Endothelial cell of umbilical vein (primary cell): ENCODE data around the gene KRT23. TPM values are rescaled to one million over a fixed set of nuclear protein-coding genes. Genes with fewer than 3 reads are reported as not detected.

Experiments
- BruUV-seq: library from RNA; stranded (reverse); fragments of 400-500 nt; replicated peaks from 2 replicates; lab custom pipeline; 2021; lab: Mats Ljungman, UMichigan
- CTCF ChIA-PET: fragments of 300-600, 350-600 bp; sonication (Branson Sonifier 250); formaldehyde crosslinking; loops from one replicate; lab custom pipeline; 2021; ENCODE audit warnings: antibody characterized with exemption, inconsistent platforms; lab: Charles Lee
- POLR2A ChIA-PET: fragments of 300-600, 350-600 bp; sonication (Branson Sonifier 250); formaldehyde crosslinking; loops from one replicate; lab custom pipeline; 2021; ENCODE audit warnings: antibody characterized with exemption, inconsistent platforms; lab: Charles Lee
- DNase-seq: peaks from one replicate; pipeline ENCODE4 v3.0.0-alpha.2; 2011; ENCODE audit warnings: low read depth, low spot score
- FAIRE-seq: peaks from 2 replicates; lab custom pipeline; 2011; peaks lifted over from hg19 to GRCh38; lab: Jason Lieb, UNC
- H2AFZ ChIP-seq: 2 replicates; pipeline ENCODE4 v1.6.0; 2012; ENCODE audit warnings: low read depth, low read length, control low read depth, inconsistent platforms
- H3K27ac ChIP-seq: 2 replicates; pipeline ENCODE4 v1.5.1; 2011; ENCODE audit warnings: low read depth, mild to moderate bottlenecking, control low read depth, low read length, moderate library complexity; ENCODE audit not compliant: insufficient read depth
- H3K27me3 ChIP-seq, 2 experiments: 2 replicates each; pipeline versions ENCODE4 v1.6.0 to v1.6.1; 2011; ENCODE audit warnings: low read length in 2 of 2, mixed read lengths in 1 of 2; ENCODE audit not compliant: control insufficient read depth in 2 of 2, insufficient read depth in 2 of 2
- H3K36me3 ChIP-seq, 2 experiments: 2 replicates in 1 of 2; 3 replicates in 1 of 2; pipeline ENCODE4 v1.5.1; 2011; ENCODE audit warnings: low read length in 2 of 2, mild to moderate bottlenecking in 1 of 2, moderate library complexity in 1 of 2; ENCODE audit not compliant: control insufficient read depth in 2 of 2, insufficient read depth in 2 of 2; ENCODE audit errors: extremely low read depth in 1 of 2
- H3K4me1 ChIP-seq: 3 replicates; pipeline ENCODE4 v1.5.1; 2011; ENCODE audit warnings: mild to moderate bottlenecking, low read length; ENCODE audit not compliant: control insufficient read depth, insufficient read depth; ENCODE audit errors: extremely low read depth
- H3K4me2 ChIP-seq: 2 replicates; pipeline ENCODE4 v1.6.1; 2011; ENCODE audit warnings: low read length, control low read depth, mixed read lengths; ENCODE audit not compliant: insufficient read depth
- H3K4me3 ChIP-seq, 3 experiments: fragments of 200-600 bp in 1 of 3; sonication (generic), shearing (Covaris generic) in 1 of 3; replicated peaks in 1 of 3; 2 replicates each; pipeline ENCODE4 v1.5.1; 2011 to 2016; ENCODE audit warnings: control low read depth in 3 of 3, low read length in 3 of 3, mild to moderate bottlenecking in 2 of 3, inconsistent platforms in 1 of 3, low read depth in 1 of 3, moderate library complexity in 1 of 3; ENCODE audit not compliant: insufficient read depth in 1 of 3
- H3K79me2 ChIP-seq: 2 replicates; pipeline ENCODE4 v1.6.0; 2012; ENCODE audit warnings: low read length, inconsistent platforms; ENCODE audit not compliant: control insufficient read depth, insufficient read depth
- H3K9ac ChIP-seq: replicated peaks from 2 replicates; pipeline ENCODE3; 2011; ENCODE audit warnings: low read length, control low read depth; ENCODE audit not compliant: insufficient read depth; ENCODE audit errors: extremely low read depth
- H3K9me1 ChIP-seq: replicated peaks from 3 replicates; pipeline ENCODE4 v1.6.0; 2011; ENCODE audit warnings: mild to moderate bottlenecking, low read length; ENCODE audit not compliant: control insufficient read depth, insufficient read depth; ENCODE audit errors: extremely low read depth
- H3K9me3 ChIP-seq: replicated peaks from 2 replicates; pipeline ENCODE4 v1.5.1; 2012; ENCODE audit warnings: low read length, inconsistent platforms; ENCODE audit not compliant: control insufficient read depth, insufficient read depth
- H4K20me1 ChIP-seq: replicated peaks from 2 replicates; pipeline ENCODE3; 2011; ENCODE audit warnings: mild to moderate bottlenecking, low read length; ENCODE audit not compliant: control insufficient read depth, insufficient read depth; ENCODE audit errors: extremely low read depth
- EZH2 ChIP-seq: IDR thresholded peaks from 2 replicates; pipeline ENCODE4 v1.6.1; 2012; ENCODE audit warnings: borderline replicate concordance, low read depth, mild to moderate bottlenecking, moderate library complexity, low read length, inconsistent platforms; ENCODE audit not compliant: severe bottlenecking
- FOS ChIP-seq: IDR thresholded peaks from 2 replicates; pipeline ENCODE4 v1.6.1; 2011; ENCODE audit warnings: mild to moderate bottlenecking, low read length, moderate library complexity, borderline replicate concordance; ENCODE audit not compliant: insufficient read depth
- GATA2 ChIP-seq: IDR thresholded peaks from 2 replicates; pipeline ENCODE4 v1.7.0; 2011; ENCODE audit warnings: low read depth, mild to moderate bottlenecking, moderate library complexity, mixed read lengths, low read length; ENCODE audit not compliant: insufficient read length, insufficient read depth
- JUN ChIP-seq: IDR thresholded peaks from 2 replicates; pipeline ENCODE4 v1.6.1; 2011; ENCODE audit warnings: borderline replicate concordance, low read depth; ENCODE audit not compliant: insufficient read length, insufficient read depth
- MYC ChIP-seq: IDR thresholded peaks from one replicate; pipeline ENCODE4 v1.6.1; 2011; ENCODE audit warnings: mild to moderate bottlenecking, low read depth, low read length
- POLR2A ChIP-seq: IDR thresholded peaks from 2 replicates; pipeline ENCODE4 v1.6.1; 2012; ENCODE audit warnings: low read depth, mild to moderate bottlenecking, control low read depth, low read length
- POLR2AphosphoS5 ChIP-seq: IDR thresholded peaks from 2 replicates; pipeline ENCODE4 v1.6.1; 2012; ENCODE audit warnings: low read depth, mild to moderate bottlenecking, control low read depth, low read length, moderate library complexity; ENCODE audit not compliant: insufficient read depth
- dilution Hi-C: fragments of 300-500 bp; cut with MboI; formaldehyde crosslinking; loops from one replicate; pipeline ENCODE4 v1.15.0; 2019; ENCODE audit warnings: low sequenced_read_pairs; ENCODE audit not compliant: extremely low pct_ligation_motif_present
- intact Hi-C: fragments of 100-400 bp; cut with micrococcal nuclease; formaldehyde crosslinking; loops from one replicate; pipeline ENCODE4 v1.10.0; 2022
- polyA plus RNA-seq, 4 experiments: library from polyadenylated mRNA; depleted of rRNA in 3 of 4; stranded (reverse) in 3 of 4; unstranded in 1 of 4; fragments of >200 nt; gene quantifications; 2 replicates each; pipeline versions ENCODE4 v1.2.1 to v1.2.3, GENCODE V29; 2011 to 2012; ENCODE audit warnings: missing spikeins in 1 of 4
- total RNA-seq: library from RNA; stranded (reverse); gene quantifications from 2 replicates; pipeline ENCODE4 v1.2.3, GENCODE V29; 2021
- TF ChIP-seq, protein P1 (sequence below), 2 donors: IDR thresholded peaks; 1 replicate in 1 of 2; 2 replicates in 1 of 2; pipeline ENCODE4 v1.5.1; 2011; ENCODE audit warnings: low read length in 2 of 2, mild to moderate bottlenecking in 2 of 2, moderate library complexity in 2 of 2, control low read depth in 1 of 2, inconsistent platforms in 1 of 2, low read depth in 1 of 2; ENCODE audit not compliant: insufficient read depth in 1 of 2; ENCODE audit errors: extremely low read depth in 1 of 2
- TF ChIP-seq, protein P2 (sequence below): IDR thresholded peaks from 2 replicates; pipeline ENCODE4 v1.6.1; 2011; ENCODE audit not compliant: insufficient read depth, insufficient read length

The KRT23 gene
- total and polyA plus RNA-seq, 2 donors (not counting 3 experiments of a cell fraction or from before 2014, with no cell fraction given): not detected

DNA sequence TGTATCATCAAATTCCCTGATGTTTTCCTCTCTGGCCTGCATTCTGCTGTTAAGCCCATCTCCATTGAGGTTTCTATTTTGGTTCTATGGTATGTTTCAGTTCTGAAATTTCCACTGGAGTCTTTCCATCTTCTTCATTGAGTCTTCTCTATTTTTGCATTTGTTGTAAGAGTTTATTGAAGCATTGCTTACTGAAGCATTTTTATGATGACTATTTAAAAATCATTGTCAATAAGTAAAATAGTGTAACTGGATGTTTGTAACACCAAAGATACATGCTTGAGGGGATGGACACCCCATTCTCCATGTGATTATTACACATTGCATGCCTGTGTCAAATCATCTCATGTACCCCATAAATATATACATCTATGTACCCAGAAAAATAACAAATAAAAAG lies 38.1 kb upstream of the KRT23 start:
- dilution Hi-C loops: no loop called here
- Histone ChIP-seq H3K4me3 (no peak overlapping the region), H4K20me1 (no peaks in the 10 kb centered on the region), H3K27me3 (peaks cover 0 to 3% of the 10 kb centered on the region in 2 experiments), H3K27ac (no peak overlapping the region), H3K4me2 (no peak overlapping the region), H3K9me3 (no peaks in the 10 kb centered on the region), H3K36me3 (no peaks in the 10 kb centered on the region), H2AFZ (no peak overlapping the region), H3K9me1 (no peaks in the 10 kb centered on the region), H3K4me1 (no peaks in the 10 kb centered on the region), H3K9ac (no peak overlapping the region), H3K79me2 (no peaks in the 10 kb centered on the region)
- no TSS peak for BruUV-seq
- intact Hi-C loops: no loop called here
- FAIRE-seq (no peak), DNase-seq (no peak)
- ChIA-PET CTCF (no interaction called here), POLR2A (no interaction called here)
- TF ChIP-seq FOS (no peak), POLR2AphosphoS5 (no peak), EZH2 (no peak), GATA2 (no peak), MYC (no peak), JUN (no peak), POLR2A (no peak)
- TF ChIP-seq, protein P1, sequence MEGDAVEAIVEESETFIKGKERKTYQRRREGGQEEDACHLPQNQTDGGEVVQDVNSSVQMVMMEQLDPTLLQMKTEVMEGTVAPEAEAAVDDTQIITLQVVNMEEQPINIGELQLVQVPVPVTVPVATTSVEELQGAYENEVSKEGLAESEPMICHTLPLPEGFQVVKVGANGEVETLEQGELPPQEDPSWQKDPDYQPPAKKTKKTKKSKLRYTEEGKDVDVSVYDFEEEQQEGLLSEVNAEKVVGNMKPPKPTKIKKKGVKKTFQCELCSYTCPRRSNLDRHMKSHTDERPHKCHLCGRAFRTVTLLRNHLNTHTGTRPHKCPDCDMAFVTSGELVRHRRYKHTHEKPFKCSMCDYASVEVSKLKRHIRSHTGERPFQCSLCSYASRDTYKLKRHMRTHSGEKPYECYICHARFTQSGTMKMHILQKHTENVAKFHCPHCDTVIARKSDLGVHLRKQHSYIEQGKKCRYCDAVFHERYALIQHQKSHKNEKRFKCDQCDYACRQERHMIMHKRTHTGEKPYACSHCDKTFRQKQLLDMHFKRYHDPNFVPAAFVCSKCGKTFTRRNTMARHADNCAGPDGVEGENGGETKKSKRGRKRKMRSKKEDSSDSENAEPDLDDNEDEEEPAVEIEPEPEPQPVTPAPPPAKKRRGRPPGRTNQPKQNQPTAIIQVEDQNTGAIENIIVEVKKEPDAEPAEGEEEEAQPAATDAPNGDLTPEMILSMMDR (IDR thresholded peaks at IDR 0.05; ENCODE audit: extremely low read depth in 1 of 2, insufficient read depth in 1 of 2, low read depth in 1 of 2, low read length in 2 of 2): no peak
- TF ChIP-seq, protein P2, sequence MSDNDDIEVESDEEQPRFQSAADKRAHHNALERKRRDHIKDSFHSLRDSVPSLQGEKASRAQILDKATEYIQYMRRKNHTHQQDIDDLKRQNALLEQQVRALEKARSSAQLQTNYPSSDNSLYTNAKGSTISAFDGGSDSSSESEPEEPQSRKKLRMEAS: no peak
